Stimulated activated CD4-positive, alpha-beta T cell treated with anti-CD3 and anti-CD28 coated beads, Interleukin-12 subunit alpha, Interleukin-12 subunit beta, amount 100 ng/mL, for 4 hours (primary cell): ENCODE data around the gene CD163L1.

Source experiments
- DNase-seq: peaks from one replicate; pipeline ENCODE4 v3.0.0-alpha.2; 2020

The CD163L1 gene

DNA sequence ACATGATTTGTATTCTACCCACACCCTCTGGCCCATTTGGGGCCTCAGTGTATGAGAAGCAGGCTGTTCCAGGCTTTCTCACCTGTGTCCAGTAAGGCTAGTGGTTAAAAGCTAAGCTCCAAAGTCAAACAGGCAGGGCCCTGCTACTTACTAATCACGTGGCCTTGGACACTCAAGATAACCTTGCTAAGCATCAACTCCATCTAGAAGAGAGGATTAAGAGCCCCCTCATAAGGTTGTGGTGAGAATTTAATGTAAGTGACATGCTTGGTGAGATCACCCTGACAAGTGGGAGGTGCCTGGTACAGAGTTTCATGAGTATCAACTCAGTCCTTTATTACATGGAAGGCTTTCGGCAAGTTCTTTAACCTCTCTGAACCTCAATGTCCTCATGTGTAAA is 122.3 kb downstream of the CD163L1 start:
- DNase-seq: no peak

GRCh38 chr12:7319930-7320329 is 124.0 kb downstream of the CD163L1 start:
- no peak for DNase-seq

GRCh38 chr12:7310070-7310469 is 133.9 kb downstream of the CD163L1 start:
- no peak for DNase-seq
